22Rv1 (cell line): Measurements from ENCODE around the gene GOLGA3.

Experiments used
- CTCF ChIP-seq: fragments of 450-650 bp; IDR thresholded peaks from 2 replicates; pipeline ENCODE4 v1.5.1; 2017; ENCODE audit warnings: mild to moderate bottlenecking
- ZFX ChIP-seq: fragments of 450-650 bp; IDR thresholded peaks from 2 replicates; pipeline ENCODE4 v1.6.1; 2017; ENCODE audit warnings: antibody characterized with exemption, borderline replicate concordance

- TF ChIP-seq CTCF (no peak), ZFX (no peak)
Observed at GRCh38 chr12:132872073-132872855, 43.6 kb upstream of the GOLGA3 start.
